Esophagus muscularis mucosa (tissue), 4 donors: ENCODE measurements around the gene FBLN1. TPM values are rescaled to one million over a fixed set of nuclear protein-coding genes. Genes with fewer than 3 reads are reported as not detected.

Experiments
- DNase-seq: peaks from one replicate; pipeline ENCODE4 v3.0.0-alpha.2; 2017; ENCODE audit errors: extremely low spot score
- H3K27ac ChIP-seq, 4 donors: fragments of 200-600 bp; sonication (generic); replicated peaks in 1 of 4; 1 replicate in 3 of 4; 2 replicates in 1 of 4; pipeline ENCODE4 v1.5.1; 2016 to 2019; ENCODE audit warnings: mild to moderate bottlenecking in 1 of 4
- H3K27me3 ChIP-seq, 4 donors: fragments of 200-600 bp; sonication (generic); one replicate each; pipeline versions ENCODE4 v1.5.1 to v1.6.0; 2016 to 2019
- H3K36me3 ChIP-seq, 4 donors: fragments of 200-600 bp; sonication (generic); one replicate each; pipeline ENCODE4 v1.5.1; 2016 to 2019
- H3K4me1 ChIP-seq, 4 donors: fragments of 200-600 bp; sonication (generic); one replicate each; pipeline ENCODE4 v1.5.1; 2016 to 2019
- H3K4me3 ChIP-seq, 4 donors: fragments of 200-600 bp; sonication (generic); 1 replicate in 2 of 4; 2 replicates in 2 of 4; pipeline ENCODE4 v1.5.1; 2016 to 2019; ENCODE audit warnings: mild to moderate bottlenecking in 4 of 4, moderate library complexity in 1 of 4
- H3K9me3 ChIP-seq, 4 donors: fragments of 200-600 bp; sonication (generic); 1 replicate in 3 of 4; 2 replicates in 1 of 4; pipeline ENCODE4 v1.5.1; 2016 to 2019
- EP300 ChIP-seq: sonication (generic); formaldehyde crosslinking; IDR thresholded peaks from one replicate; pipeline ENCODE4 v1.6.1; 2017; ENCODE audit warnings: antibody characterized with exemption
- POLR2A ChIP-seq: fragments of 450-650 bp; IDR thresholded peaks from one replicate; pipeline ENCODE4 v1.6.1; 2017; ENCODE audit warnings: antibody characterized with exemption, moderate library complexity, mild to moderate bottlenecking, low read depth
- POLR2AphosphoS5 ChIP-seq, 2 donors: sonication (generic); formaldehyde crosslinking; IDR thresholded peaks; one replicate each; pipeline ENCODE4 v1.6.1; 2017; ENCODE audit warnings: antibody characterized with exemption in 2 of 2
- WGBS: methylation state at CpG from one replicate; pipeline ENCODE4 v1.1.5; 2018; 5-methylcytosine and 5-hydroxymethylcytosine counted together
- intact Hi-C: fragments of 100-400 bp; cut with DNase I; formaldehyde crosslinking; loops from one replicate; pipeline ENCODE4 v1.15.1; 2023
- small RNA-seq, 3 donors: library from RNA; depleted of rRNA; stranded (forward); fragments of <200 nt; gene quantifications; one replicate each; pipeline ENCODE3, GENCODE V24; 2016
- total RNA-seq, 4 donors: library from RNA; depleted of rRNA; stranded (reverse); fragments of >200 nt; gene quantifications; one replicate each; pipeline versions ENCODE4 v1.1.0 to v1.2.1, GENCODE V29; 2016
- TF ChIP-seq, protein P1 (sequence below), 3 experiments: fragments of 200-600 bp in 2 of 3; fragments of 450-650 bp in 1 of 3; sonication (generic) in 2 of 3; IDR thresholded peaks; one replicate each; pipeline ENCODE4 v1.5.1; 2017 to 2019; ENCODE audit warnings: antibody characterized with exemption in 3 of 3, mild to moderate bottlenecking in 2 of 3, moderate library complexity in 1 of 3

The FBLN1 gene
- total RNA-seq, 4 donors from 2014 or later: 355 to 534 (median 417) TPM

DNA sequence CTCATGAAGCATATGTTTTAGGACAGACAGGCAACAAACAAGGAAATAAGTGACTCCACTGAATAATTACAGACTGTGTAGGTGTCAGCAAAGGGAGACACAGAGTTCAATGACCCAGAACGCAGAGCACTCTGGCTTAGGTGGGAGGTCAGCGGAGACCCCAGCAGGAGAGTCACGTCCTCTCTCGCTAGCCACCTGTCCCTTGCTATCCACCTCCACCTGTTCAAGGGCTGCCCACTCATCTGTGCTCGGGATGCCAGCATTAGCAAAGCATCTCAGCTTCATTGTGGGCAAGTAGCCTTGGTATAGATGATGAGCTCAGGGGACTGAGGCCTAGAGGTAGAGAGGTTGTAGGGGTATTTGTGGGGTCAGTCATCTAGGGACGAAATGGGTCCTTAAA, 147.1 kb downstream of the FBLN1 start:
- no peak for DNase-seq
- Histone ChIP-seq H3K27ac (no peak overlapping the region), H3K4me3 (no peak overlapping the region), H3K36me3 (no peaks in the 10 kb centered on the region), H3K4me1 (peaks cover 9 to 11% (median 10%) of the 10 kb centered on the region in 4 donors), H3K9me3 (no peaks in the 10 kb centered on the region), H3K27me3 (peaks cover 0 to 65% (median 8%) of the 10 kb centered on the region in 4 donors)
- intact Hi-C loops: loop anchor here (10.0 kb wide), 1 partner anchor 185 kb away; no protein-coding TSS in a partner anchor
- TF ChIP-seq, protein P1, sequence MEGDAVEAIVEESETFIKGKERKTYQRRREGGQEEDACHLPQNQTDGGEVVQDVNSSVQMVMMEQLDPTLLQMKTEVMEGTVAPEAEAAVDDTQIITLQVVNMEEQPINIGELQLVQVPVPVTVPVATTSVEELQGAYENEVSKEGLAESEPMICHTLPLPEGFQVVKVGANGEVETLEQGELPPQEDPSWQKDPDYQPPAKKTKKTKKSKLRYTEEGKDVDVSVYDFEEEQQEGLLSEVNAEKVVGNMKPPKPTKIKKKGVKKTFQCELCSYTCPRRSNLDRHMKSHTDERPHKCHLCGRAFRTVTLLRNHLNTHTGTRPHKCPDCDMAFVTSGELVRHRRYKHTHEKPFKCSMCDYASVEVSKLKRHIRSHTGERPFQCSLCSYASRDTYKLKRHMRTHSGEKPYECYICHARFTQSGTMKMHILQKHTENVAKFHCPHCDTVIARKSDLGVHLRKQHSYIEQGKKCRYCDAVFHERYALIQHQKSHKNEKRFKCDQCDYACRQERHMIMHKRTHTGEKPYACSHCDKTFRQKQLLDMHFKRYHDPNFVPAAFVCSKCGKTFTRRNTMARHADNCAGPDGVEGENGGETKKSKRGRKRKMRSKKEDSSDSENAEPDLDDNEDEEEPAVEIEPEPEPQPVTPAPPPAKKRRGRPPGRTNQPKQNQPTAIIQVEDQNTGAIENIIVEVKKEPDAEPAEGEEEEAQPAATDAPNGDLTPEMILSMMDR (IDR thresholded peaks at IDR 0.05): no peak
- TF ChIP-seq EP300 (no peak), POLR2AphosphoS5 (IDR thresholded peaks at IDR 0.05) (no peak), POLR2A (no peak)
- 98% methylated on average over 6 of the region's 6 CpGs for WGBS

GRCh38 chr22:45650721-45651120, 148.0 kb downstream of the FBLN1 start:
- no peaks in the 10 kb centered on the region for H3K36me3 ChIP-seq
- H3K27ac ChIP-seq: no peak overlapping the region
- 87% methylated on average over 12 of the region's 12 CpGs for WGBS
- H3K27me3 ChIP-seq: peaks cover 0 to 56% (median 5%) of the 10 kb centered on the region in 4 donors
- H3K9me3 ChIP-seq: no peaks in the 10 kb centered on the region
- H3K4me3 ChIP-seq: no peak overlapping the region
- DNase-seq: no peak
- TF ChIP-seq POLR2AphosphoS5 (IDR thresholded peaks at IDR 0.05) (no peak), POLR2A (no peak), EP300 (no peak)
- TF ChIP-seq, protein P1 (IDR thresholded peaks at IDR 0.05): no peak
- H3K4me1 ChIP-seq: peaks cover 3 to 4% (median 4%) of the 10 kb centered on the region in 4 donors
- intact Hi-C loops: no loop called here

Small RNA genes within 50 kb of the gene (small RNA-seq; reads per million reads assigned to genes)
- gene RNU6-1161P: 0 reads per million in 3 donors

Other genes with a start within 250 kb of the FBLN1 start
- not detected for gene UPK3A, start 217.9 kb upstream of the FBLN1 start, total RNA-seq
- 10 to 100 TPM; 24.4 to 45.8 (median 32.1) TPM for gene FAM118A, start 192.9 kb upstream of the FBLN1 start, total RNA-seq
- under 1 TPM in 1 of 4 donors, not detected in 3; 0.13 TPM for gene SMC1B, start 89.3 kb upstream of the FBLN1 start, total RNA-seq
- gene RIBC2, start 89.2 kb upstream of the FBLN1 start, total RNA-seq: not detected
- gene ATXN10, start 169.0 kb downstream of the FBLN1 start, total RNA-seq: 100 to 1,000 TPM in 2 of 4 donors, 10 to 100 TPM in 2; 67.5 to 126 (median 91.2) TPM